ENCODE data around the gene GCK. TPM values are rescaled to one million over a fixed set of nuclear protein-coding genes. Genes with fewer than 3 reads are reported as not detected.
"Not testable (repeated sequence)": the region's sequence is repeated elsewhere in the genome, so short reads cannot be mapped to it uniquely, and the experiment has no call there.

The GCK gene
- total RNA-seq, 2 donors from 2014 or later: 1.3 to 2.1 TPM

GRCh38 chr7:44176486-44176885 lies 12.8 kb downstream of the GCK start:
- intact Hi-C loops (cut with DNase I): no loop called here
- Histone ChIP-seq H3K4me1 (no peaks in the 10 kb centered on the region), H3K36me3 (replicated peaks in 1 of 2; ENCODE audit: insufficient read depth in 1 of 2, low read depth in 2 of 2) (no peaks in the 10 kb centered on the region), H3K4me3 (no peak overlapping the region), H3K27ac (no peak overlapping the region), H3K9me3 (no peaks in the 10 kb centered on the region), H3K27me3 (no peaks in the 10 kb centered on the region)
- DNase-seq (no peak), ATAC-seq (no peak)
- TF ChIP-seq CTCF (IDR thresholded peaks at IDR 0.05) (no peak), POLR2A (IDR thresholded peaks at IDR 0.05) (no peak)
- 56 to 66% methylated on average over 7 of the region's 7 CpGs for WGBS, 2 donors

- Histone ChIP-seq H3K36me3 (replicated peaks in 1 of 2; ENCODE audit: insufficient read depth in 1 of 2, low read depth in 2 of 2) (no peaks in the 10 kb centered on the region), H3K4me3 (no peak overlapping the region), H3K27ac (no peak overlapping the region), H3K4me1 (no peaks in the 10 kb centered on the region), H3K9me3 (no peaks in the 10 kb centered on the region), H3K27me3 (no peaks in the 10 kb centered on the region)
- TF ChIP-seq POLR2A (IDR thresholded peaks at IDR 0.05): no peak
- TF ChIP-seq CTCF (IDR thresholded peaks at IDR 0.05): no peak
- DNase-seq: no peak
- intact Hi-C loops (cut with DNase I): no loop called here
- no peak for ATAC-seq
- 45 to 76% methylated on average over 3 of the region's 3 CpGs for WGBS, 2 donors
Observed at GRCh38 chr7:44175730-44176129, 13.5 kb downstream of the GCK start.

- DNase-seq; H3K4me3 ChIP-seq; intact Hi-C loops (cut with DNase I): not testable (repeated sequence)
Observed at GRCh38 chr7:44174694-44174948, 14.6 kb downstream of the GCK start.

GRCh38 chr7:44173911-44174693 lies 15.1 kb downstream of the GCK start:
- intact Hi-C loops (cut with DNase I): no loop called here
- TF ChIP-seq CTCF (IDR thresholded peaks at IDR 0.05): no peak
- no peak for TF ChIP-seq POLR2A (IDR thresholded peaks at IDR 0.05)

More at GRCh38 chr7:44174694-44174948, 14.6 kb downstream of the GCK start:
- not testable (repeated sequence) for ATAC-seq; H3K4me1 ChIP-seq; H3K36me3 ChIP-seq (replicated peaks in 1 of 2; ENCODE audit: insufficient read depth in 1 of 2, low read depth in 2 of 2); H3K27me3 ChIP-seq; H3K27ac ChIP-seq; H3K9me3 ChIP-seq
- 0 to 24% methylated on average over 1 of the region's 1 CpG for WGBS, 2 donors

GRCh38 chr7:44172803-44173424 lies 16.3 kb downstream of the GCK start:
- ATAC-seq: no peak

More at GRCh38 chr7:44173911-44174693, 15.1 kb downstream of the GCK start:
- ATAC-seq (no peak), DNase-seq (no peak)
- WGBS, 2 donors: 43 to 44% methylated on average over 3 of the region's 3 CpGs
- no peak overlapping the region for H3K27ac ChIP-seq
- H3K9me3 ChIP-seq: no peaks in the 10 kb centered on the region
- H3K4me3 ChIP-seq: no peak overlapping the region
- H3K36me3 ChIP-seq (replicated peaks in 1 of 2; ENCODE audit: insufficient read depth in 1 of 2, low read depth in 2 of 2): no peaks in the 10 kb centered on the region
- H3K27me3 ChIP-seq: no peaks in the 10 kb centered on the region
- no peaks in the 10 kb centered on the region for H3K4me1 ChIP-seq

More at GRCh38 chr7:44172803-44173424, 16.3 kb downstream of the GCK start:
- no peak for TF ChIP-seq CTCF (IDR thresholded peaks at IDR 0.05)
- no peak for TF ChIP-seq POLR2A (IDR thresholded peaks at IDR 0.05)
- no peaks in the 10 kb centered on the region for H3K36me3 ChIP-seq (replicated peaks in 1 of 2; ENCODE audit: insufficient read depth in 1 of 2, low read depth in 2 of 2)
- 69 to 79% methylated on average over 6 of the region's 6 CpGs for WGBS, 2 donors
- H3K9me3 ChIP-seq: no peaks in the 10 kb centered on the region
- intact Hi-C loops (cut with DNase I): no loop called here
- H3K4me1 ChIP-seq: no peaks in the 10 kb centered on the region
- H3K27me3 ChIP-seq: no peaks in the 10 kb centered on the region
- no peak overlapping the region for H3K4me3 ChIP-seq
- DNase-seq: no peak
- no peak overlapping the region for H3K27ac ChIP-seq
